ELR (cell line): Measurements from ENCODE around the gene KCNQ2.

Experiments
- DNase-seq: peaks from one replicate; pipeline ENCODE4 v3.0.0-alpha.2; 2015; ENCODE audit warnings: low read depth

The KCNQ2 gene

GRCh38 chr20:63471002-63471716, 1.3 kb downstream of the KCNQ2 start:
- no peak for DNase-seq

- no peak for DNase-seq
Observed at GRCh38 chr20:63470410-63470809, 2.0 kb downstream of the KCNQ2 start.

GRCh38 chr20:63469713-63470101, 2.7 kb downstream of the KCNQ2 start:
- no peak for DNase-seq

- DNase-seq = no peak
Observed at GRCh38 chr20:63469019-63469712, 3.3 kb downstream of the KCNQ2 start.

- no peak for DNase-seq
Observed at GRCh38 chr20:63468421-63468820, 4.0 kb downstream of the KCNQ2 start.

- DNase-seq = no peak
Observed at GRCh38 chr20:63467294-63468083, 5.0 kb downstream of the KCNQ2 start.

- no peak for DNase-seq
Observed at GRCh38 chr20:63466861-63467260, 5.6 kb downstream of the KCNQ2 start.

- no peak for DNase-seq
Observed at GRCh38 chr20:63466250-63466825, 6.1 kb downstream of the KCNQ2 start.

- no peak for DNase-seq
Observed at GRCh38 chr20:63465380-63466249, 6.8 kb downstream of the KCNQ2 start.

GRCh38 chr20:63464289-63464635, 8.2 kb downstream of the KCNQ2 start:
- DNase-seq = no peak

- DNase-seq = peak; percentile 26
Observed at GRCh38 chr20:63463400-63464288, 8.8 kb downstream of the KCNQ2 start.

GRCh38 chr20:63462244-63462643, 10.2 kb downstream of the KCNQ2 start:
- no peak for DNase-seq

GRCh38 chr20:63461104-63461763, 11.2 kb downstream of the KCNQ2 start:
- no peak for DNase-seq

- no peak for DNase-seq
Observed at GRCh38 chr20:63459070-63459380, 13.4 kb downstream of the KCNQ2 start.

GRCh38 chr20:63458170-63459069, 14.0 kb downstream of the KCNQ2 start:
- no peak for DNase-seq

GRCh38 chr20:63457737-63458136, 14.7 kb downstream of the KCNQ2 start:
- peak; percentile 44 for DNase-seq

GRCh38 chr20:63456429-63457284, 15.8 kb downstream of the KCNQ2 start:
- no peak for DNase-seq

- DNase-seq = no peak
Observed at GRCh38 chr20:63455568-63455859, 16.9 kb downstream of the KCNQ2 start.
